Stimulated activated CD4-positive, alpha-beta T cell treated with anti-CD3 and anti-CD28 coated beads, Interleukin-1b, Interleukin-23, amount 100 ng/mL, for 1 hour (primary cell): ENCODE data around the gene ZNF213.
A peak's percentile ranks its signal among the peaks of the same experiment; 100 is the strongest.
"Not testable (repeated sequence)": the region's sequence is repeated elsewhere in the genome, so short reads cannot be mapped to it uniquely, and the experiment has no call there.

Experiments used
- DNase-seq, 2 donors: peaks; one replicate each; pipeline ENCODE4 v3.0.0-alpha.2; 2020; ENCODE audit warnings: low read depth in 2 of 2

The ZNF213 gene

DNA sequence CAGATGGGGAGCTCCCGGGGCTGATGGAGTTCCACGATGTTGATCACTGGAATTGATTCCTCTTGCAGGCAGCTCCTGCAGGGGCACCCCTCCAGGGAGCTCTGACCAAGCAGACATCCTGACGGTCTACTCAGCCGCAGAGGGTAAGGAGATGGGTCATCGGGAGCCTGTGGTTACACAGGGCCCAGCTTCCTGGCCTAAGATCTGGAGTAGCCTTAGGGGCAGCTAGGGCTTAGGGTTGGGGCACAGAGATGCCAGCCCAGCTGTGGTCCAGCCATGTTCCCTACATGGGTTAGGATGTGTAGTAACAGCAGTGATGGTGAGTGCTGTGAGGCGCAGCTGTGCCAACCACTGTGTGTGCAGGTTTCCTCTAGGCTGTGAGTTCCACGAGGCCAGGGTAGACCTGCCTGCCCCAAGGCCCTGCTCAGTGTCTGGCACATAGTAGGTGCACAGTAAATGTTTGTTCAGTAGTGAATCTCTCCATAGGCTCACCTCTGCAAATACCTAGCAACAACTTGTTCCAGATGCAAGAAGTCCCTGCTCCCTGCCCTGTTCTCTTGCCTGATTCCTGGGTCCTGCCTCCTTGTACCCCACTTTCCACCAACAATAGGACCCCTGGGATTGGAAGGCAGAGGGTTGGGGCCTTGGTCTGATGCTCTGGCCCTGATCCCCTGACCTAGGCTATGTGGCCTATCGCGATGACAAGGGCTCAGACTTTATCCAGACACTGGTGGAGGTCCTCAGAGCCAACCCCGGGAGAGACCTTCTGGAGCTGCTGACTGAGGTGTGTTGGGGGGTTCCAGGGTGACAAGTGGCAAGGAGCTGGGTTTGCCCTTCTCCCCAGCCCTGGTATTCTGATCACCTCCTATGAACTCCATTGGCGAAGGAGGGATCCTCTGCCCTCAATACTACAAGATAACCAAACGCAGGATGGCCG, 13.7 kb downstream of the ZNF213 start:
- DNase-seq = no peak

DNA sequence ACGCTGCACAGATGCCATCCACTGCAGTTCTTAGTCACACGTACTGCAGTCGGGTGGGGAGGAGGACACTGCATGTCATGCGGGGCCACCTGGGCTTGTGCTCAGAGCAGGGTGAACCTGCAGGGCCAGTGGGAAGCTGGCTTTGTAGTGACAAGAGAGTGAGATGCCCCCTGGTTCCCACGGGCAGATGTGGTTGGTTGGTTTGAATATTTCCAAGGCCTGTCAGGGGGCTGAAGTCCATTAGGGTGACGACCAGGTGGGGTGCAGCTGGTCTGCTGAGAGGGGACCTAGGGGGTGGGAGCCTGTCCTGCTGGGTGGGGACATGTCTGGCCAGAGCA, 14.3 kb downstream of the ZNF213 start:
- no peak for DNase-seq

DNA sequence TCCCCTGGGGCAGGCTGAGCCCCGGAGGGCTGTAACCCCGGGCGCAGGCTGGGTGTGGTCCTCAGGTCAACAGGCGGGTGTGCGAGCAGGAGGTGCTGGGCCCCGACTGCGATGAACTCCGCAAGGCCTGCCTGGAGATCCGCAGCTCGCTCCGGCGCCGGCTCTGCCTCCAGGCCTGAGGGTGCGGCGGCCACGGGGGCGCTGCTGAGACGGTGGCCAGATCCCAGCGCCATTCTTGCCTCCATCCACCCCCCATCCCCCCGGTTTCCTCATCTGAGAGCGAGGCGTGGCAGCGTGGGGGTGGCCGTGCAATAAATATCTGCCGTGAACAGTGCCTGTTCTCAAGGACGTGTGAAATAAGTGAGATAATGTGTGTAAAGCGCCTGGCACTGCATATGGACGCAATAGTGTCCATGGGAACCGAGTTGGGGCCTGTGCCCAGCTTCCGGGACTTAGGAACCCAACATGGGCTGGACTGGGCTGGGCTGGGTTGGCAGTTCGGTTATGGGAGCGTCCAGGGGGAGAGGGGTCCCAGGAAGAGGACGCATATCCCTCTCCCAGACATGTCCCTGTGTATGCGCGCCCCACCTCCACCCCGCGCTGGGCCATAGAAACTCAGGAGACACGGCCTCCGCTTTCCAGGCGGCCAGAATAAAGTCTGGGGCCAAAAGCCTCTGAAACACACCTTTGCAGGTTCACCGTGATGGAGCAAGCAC, 15.0 kb downstream of the ZNF213 start:
- no peak for DNase-seq

DNA sequence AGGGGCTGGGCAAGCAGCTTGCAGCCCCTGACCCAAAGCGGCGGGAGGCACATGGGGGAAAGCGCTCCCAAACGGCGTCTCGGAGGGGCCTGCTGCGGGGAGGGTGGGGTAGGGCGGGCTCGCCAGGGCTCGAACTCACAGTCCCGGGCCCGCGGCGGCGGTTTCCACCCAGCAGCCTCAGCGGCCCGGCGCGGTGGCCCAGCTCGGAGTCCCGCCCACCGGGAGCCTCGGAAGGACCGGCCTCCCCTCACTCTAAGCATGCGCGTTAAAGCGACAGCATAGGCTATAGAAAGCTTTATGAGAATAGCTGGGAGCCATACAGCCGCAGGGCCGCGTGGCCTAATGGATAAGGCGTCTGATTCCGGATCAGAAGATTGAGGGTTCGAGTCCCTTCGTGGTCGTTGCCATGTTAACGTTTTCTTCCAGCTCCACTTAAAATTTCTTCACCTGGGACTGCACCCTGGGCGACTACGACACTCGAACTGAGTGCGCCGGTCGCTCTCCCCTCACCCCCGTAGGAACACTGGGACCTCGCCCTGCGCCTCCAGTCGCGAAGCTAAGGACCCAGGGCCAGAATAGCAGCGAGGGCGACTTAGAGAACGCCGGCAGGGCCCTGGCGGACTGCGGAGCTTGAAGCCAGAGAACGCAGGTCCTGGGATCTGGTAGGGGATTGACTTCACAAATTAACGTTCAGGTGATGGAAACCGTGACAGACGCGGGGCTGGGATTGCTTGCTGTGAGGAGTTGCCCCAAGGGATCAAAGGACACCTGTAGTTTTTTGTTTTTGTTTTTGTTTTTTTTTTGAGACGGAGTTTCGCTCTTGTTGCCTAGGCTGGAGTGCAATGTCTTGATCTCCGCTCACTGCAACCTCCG, 15.8 kb downstream of the ZNF213 start:
- DNase-seq = peak; percentile 94 to 99

DNA sequence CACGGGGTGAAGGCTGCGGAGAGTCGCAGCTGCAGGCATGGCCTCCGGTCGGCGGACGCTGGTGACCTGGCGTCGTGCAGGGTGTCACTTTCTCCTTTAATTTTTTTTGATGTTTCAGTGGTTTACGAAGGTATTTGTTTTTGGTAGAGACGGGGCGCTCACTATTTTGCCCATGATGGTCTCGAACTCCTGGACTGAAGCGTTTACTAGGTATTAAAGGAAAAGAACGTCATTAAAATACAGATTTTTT, 17.1 kb downstream of the ZNF213 start:
- no peak for DNase-seq

DNA sequence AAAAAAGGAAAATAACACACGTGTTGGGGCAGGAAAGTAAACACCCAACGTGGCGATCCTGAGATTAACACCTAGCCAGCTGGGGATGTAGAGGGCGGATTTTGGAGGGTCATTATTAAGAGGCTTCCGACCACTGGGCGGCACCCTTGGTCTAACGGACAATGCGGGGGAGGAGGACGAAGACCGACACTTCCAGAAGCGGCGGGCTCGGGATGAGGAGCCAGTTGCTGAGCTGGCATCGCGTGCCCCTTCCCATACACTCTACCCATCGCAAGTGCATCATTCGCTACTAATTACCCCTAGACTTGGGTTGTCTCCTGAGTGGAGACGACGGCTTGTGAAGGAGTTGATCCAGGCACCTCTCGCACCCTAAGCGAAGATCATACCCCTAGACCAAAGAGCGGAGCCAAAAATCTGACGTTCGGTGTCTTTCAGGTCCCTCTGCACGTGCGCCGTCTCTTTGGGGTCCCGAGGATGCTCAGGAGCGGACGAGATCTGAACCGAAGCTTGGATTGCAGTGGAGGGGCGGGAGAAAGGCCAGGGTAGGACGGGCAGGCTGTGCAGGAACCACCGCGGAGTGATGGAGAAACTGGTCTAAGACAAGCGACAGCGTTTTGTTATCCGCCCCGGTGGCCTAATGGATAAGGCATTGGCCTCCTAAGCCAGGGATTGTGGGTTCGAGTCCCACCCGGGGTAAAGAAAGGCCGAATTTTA, 17.6 kb downstream of the ZNF213 start:
- DNase-seq = peak in 1 of 2 donors; percentile 76

DNA sequence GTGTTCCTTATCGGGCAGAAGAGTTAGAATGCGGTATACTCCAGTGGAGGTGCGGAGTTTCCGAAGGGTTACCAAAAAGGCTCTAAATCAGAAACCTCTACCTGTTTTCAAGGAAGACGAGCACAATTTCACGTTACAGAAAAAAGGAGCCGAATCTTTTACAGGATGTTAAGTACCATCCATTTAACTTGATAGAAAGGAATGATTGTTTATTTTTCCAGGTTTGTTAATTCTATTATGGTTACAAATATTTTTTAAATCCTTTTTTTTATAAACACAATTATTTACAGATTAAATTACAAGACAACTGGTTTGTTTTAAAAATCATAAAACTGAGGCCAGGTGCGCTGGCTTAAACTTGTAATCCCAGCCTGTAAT, 18.2 kb downstream of the ZNF213 start:
- DNase-seq = no peak

DNA sequence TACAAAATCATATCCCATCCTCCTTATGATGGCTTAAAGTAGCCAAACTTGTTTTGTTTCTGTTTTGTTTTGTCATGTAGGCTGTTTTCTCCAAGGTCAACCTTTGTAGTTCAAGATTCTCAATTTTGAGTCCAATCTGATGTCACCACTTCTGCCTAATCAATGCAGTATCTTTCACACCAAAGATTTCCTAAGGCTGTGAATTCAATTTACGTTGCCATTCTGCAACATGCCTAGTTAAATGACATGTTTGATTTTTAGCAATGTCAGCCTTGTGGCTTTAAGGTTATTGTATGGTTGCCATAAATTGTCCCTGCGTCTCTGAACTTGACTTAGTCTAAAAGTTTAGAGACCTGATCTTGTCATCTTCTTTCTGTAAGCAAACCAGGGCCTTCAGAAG, 20.4 kb downstream of the ZNF213 start:
- DNase-seq = no peak

DNA sequence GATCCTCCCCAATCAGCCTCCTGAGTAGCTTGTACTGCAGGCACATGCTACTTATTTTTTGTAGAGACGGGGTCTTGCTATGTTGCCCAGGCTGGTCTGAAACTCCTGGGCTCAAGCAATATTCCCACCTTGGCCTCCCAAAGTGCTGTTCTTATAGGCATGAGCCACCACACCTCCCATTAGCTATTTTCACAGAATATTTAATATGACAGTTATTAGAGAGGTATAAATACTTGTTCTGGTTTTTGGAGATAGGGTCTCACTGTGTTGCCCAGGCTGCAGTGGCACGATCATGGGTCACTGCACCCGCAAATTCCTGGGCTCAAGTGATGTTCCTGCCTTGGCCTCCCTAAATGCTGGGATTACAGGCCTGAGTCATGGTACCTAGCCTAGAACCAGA, 21.1 kb downstream of the ZNF213 start:
- no peak for DNase-seq

DNA sequence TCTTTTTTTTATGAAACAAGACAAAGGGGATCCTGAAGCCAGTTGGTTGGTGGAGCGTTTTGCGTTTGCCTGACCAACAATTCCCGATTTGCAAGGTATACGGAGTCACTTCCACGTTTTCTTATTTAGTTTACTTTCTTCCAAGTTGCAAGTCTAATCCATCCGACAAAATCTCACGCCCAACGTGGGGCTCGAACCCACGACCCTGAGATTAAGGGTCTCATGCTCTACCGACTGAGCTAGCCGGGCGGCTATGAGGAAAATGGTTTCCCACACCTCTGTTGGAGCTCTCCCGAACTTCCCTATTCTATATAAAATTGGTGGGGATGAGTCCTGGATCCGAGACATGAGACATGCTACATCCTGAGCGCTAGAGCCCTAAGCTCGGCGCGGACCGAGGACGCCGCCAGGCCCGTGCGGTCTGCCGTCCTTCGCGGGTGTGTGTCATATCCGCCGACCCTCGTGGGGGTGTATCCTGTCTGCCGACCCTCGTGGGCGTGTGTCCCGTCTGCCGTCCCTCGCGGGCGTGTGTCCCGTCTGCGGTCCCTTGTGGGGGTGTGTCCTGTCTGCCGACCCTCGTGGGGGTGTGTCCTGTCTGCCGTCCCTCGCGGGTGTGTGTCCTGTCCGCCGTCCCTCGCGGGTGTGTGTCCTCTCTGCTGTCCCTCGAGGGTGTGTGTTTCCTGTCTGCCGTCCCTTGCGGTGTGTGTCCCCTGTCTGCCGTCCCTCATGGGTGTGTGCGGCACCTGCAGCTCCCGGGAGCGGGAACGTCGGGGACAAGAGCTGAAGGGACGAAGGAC, 22.6 kb downstream of the ZNF213 start:
- DNase-seq = no peak

DNA sequence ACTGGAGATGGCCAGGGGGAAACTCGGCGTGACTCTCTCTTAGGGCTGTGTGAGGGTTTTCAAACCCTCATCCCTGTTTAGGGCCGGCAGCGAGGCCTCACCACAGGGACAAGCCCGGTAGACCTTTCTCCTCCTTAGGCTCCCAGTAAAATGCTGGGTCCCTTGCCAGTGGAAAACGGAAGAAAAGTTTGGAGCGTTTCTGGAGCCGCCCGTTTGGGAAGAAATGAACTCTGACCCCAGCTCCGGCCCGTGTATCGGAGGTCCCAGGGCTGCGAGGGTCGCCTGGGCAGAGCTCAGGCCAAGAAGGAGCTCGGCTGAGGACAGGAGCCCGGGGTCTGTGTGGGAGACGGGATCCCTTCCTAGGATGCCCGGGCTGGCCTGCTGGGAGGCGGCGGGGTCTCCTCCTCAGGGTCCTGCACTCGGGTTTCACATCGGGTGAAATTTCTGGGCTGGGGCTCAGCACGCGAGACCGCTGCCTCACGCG, 23.2 kb downstream of the ZNF213 start:
- no peak for DNase-seq

DNA sequence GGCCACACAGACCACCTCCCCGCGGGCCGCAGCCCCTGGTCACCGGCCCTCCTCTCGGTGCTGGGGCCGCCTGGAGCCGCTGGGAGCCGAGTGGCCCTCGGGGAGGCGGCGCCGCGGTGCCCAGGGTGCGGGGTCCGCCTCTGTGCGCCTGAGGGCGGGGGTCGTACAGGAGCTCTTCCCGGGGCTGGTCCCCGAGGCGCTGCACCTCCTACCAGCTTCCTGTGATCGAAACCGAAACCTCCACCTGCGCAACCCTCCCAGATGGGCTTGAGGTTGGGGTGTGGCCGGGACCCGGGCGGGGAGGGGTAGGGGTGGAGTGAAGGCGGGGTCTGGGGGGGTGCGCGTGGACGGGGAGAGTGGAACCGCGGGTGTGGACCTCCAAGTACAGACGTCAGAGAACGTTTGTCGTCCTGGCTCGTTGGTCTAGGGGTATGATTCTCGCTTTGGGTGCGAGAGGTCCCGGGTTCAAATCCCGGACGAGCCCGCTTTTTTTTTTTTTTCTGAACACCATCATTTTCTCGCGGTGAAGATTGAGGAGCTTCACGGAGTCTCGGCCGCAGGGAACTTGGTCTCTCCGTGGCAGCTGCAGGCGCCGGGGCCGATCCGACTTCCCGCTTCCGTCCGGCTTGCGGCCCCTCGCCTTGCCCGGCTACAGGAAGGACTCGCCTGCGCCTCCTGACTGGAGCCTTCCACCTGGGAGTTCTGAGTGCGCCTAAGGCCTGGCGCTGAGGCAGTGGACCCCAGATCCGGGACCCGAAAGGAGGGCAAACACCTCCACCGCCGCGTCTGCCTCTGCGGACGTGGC, 23.9 kb downstream of the ZNF213 start:
- peak; percentile 65 to 93 for DNase-seq

DNA sequence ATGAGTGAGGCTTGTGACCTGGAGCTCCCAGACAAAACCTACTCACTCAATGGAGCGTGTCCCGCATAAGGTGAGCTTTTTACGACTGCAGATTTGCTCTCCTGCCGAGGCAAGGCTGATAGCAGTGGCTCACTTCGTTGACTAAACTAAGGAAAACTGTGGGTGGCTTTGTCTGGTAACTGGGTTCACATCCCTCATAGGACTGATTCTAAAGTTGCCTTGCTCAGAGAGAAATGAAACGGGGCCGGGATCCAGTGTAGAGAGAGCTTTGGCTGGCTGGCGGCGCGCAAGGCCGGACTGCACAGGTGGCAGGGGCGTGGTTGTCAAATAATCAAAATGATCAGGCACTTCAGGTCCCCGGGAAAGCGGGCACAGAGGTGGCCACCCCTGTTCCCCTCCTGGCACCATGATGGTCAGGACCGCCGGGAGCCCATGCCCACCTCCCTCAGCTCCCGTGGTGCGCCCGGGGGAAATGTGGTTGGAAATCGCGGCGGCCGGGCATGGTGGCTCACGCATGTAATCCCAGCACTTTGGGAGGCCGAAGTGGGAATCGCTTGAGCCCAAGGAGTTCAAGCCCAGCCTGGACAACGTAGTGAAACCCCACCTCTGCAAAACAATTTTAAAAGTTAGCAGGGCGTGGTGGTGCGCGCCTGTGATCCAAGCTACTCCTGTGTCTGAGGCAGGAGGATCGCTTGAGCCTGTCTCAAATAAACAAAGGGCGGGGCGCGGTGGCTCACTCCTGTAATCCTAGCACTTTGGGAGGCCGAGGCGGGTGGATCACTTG, 26.6 kb downstream of the ZNF213 start:
- no peak for DNase-seq

DNA sequence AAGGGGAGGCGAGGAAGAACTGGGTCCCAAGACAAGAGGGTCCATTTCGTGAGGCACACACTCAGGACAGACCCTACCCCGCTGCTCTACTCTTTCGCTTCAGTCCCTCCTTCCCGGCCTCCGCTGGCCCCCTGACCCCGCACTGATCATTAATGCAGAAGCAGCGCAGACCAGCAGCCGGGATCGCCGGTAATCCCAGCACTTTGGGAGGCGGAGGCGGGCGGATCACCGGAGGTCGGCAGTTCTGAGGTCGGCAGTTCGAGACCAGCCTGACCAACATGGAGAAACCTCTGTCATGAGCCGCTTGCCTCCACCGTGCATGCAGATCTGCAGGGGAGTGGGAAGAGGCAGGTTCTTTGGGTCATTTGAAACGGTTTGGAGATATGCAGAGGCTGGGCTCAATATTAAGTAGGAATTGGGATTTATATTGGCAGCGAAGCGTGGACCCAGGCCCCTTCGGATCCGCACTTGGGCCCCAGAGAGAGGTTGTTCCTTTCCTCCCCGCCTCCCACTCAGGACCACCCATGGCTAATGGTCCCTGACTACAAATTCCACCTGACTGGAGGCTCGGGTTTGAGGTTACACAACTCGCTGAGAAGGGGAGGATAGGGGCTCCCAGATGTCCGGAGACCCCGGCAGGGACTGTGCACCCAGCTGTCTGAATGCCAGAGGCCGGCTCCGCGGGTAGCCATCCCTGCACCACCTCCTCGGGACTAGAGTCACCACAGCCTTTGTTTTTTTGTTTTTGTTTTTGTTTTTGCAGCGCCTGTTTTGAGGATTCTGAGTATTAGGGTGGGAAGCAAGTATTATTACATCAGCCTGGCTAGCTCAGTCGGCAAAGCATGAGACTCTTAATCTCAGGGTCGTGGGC, 29.5 kb downstream of the ZNF213 start:
- DNase-seq = no peak

DNA sequence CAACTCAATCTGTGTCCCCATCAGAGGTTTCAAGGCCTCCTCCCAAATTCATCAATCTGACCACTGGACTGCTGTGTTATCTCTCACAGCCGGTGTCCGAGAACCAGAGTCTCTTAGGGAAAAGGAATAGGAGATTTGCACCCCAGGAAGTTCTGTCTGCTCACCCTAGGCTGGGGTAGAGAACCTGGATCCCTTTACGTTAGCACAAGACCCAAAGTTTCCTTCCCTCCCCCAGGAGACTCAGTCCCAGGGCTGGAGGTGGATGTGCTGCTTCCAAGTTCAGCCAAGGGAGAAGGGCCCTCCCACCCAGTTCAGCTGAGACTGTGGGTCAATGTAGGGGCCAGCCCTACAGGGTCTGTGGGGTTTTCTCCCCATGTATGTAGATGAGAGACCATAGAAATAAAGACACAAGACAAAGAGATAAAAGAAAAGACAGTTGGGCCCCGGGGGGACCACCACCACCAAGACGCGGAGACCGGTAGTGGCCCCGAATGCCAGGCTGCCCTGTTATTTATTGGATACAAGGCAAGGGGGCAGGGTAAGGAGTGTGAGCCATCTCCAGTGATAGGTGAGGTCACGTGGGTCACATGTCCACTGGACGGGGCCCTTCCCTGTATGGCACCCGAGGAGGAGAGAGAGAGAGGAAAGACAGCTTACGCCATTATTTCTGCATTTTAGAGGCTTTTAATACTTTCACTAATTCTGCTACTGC, 30.4 kb downstream of the ZNF213 start:
- DNase-seq = no peak

DNA sequence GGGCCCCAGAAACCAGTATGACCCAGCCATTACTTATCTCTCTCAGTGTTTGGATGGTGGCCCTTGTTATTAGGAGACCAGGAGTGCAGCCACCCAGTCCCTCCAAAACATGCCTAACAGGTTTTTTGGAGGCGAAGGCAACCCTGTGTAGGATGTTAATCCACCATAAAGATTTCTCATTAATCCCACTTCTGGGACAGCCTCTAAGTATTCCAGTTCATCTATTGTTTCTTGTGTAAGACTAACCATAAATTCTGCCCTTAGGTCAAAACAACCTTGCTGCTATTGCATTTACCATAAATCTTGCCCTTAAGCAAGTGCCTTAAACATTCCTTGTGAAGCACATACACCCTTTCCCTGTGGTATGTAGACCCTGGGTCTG, 31.7 kb downstream of the ZNF213 start:
- DNase-seq = no peak

DNA sequence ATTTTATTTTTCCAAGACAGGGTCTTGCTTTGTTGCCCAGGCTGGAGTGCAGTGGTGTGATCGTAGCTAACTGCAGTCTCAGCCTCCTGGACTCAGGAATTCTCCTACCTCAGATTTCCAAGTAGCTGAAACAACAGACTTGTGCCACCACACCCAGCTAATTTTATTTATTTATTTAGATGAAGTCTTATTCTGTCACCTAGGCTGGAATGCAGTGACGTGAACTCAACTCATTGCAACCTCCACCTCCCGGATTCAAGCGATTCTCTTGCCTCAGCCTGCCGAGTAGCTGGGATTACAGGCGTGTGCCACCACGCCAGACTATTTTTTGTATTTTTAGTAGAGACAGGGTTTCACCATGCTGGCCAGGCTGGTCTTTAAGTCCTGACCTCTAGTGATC, 33.9 kb downstream of the ZNF213 start:
- not testable (repeated sequence) for DNase-seq
